GM12892 (cell line): Measurements from ENCODE around the gene ICE1.
"Not testable (repeated sequence)": the region's sequence is repeated elsewhere in the genome, so short reads cannot be mapped to it uniquely, and the experiment has no call there.

Experiments
- DNase-seq: peaks from one replicate; pipeline ENCODE4 v3.0.0; 2011; ENCODE audit not compliant: insufficient read length
- FAIRE-seq: peaks from 2 replicates; lab custom pipeline; 2011; peaks lifted over from hg19 to GRCh38; lab: Jason Lieb, UNC
- POLR2A ChIP-seq: IDR thresholded peaks from 2 replicates; pipeline ENCODE4 v1.6.1; 2011; ENCODE audit warnings: low read depth, low read length, control low read depth
- POLR2AphosphoS5 ChIP-seq: IDR thresholded peaks from 2 replicates; pipeline ENCODE4 v1.6.1; 2011; ENCODE audit warnings: low read depth, low read length, control low read depth
- TAF1 ChIP-seq: IDR thresholded peaks from 2 replicates; pipeline ENCODE4 v1.6.1; 2011; ENCODE audit warnings: low read depth, mild to moderate bottlenecking, control low read depth, low read length, borderline replicate concordance

ICE1 gene

GRCh38 chr5:5387777-5388176 lies 34.7 kb upstream of the ICE1 start:
- TF ChIP-seq POLR2A: no peak
- no peak for TF ChIP-seq TAF1
- TF ChIP-seq POLR2AphosphoS5: no peak
- FAIRE-seq (no peak), DNase-seq (no peak)

GRCh38 chr5:5390121-5390869 lies 32.2 kb upstream of the ICE1 start:
- not testable (repeated sequence) for FAIRE-seq, DNase-seq

GRCh38 chr5:5392504-5392903 lies 30.0 kb upstream of the ICE1 start:
- DNase-seq, FAIRE-seq: not testable (repeated sequence)

GRCh38 chr5:5394384-5394986 lies 28.0 kb upstream of the ICE1 start:
- not testable (repeated sequence) for DNase-seq, FAIRE-seq

- not testable (repeated sequence) for FAIRE-seq, DNase-seq
Observed at GRCh38 chr5:5395093-5395492, 27.4 kb upstream of the ICE1 start.

GRCh38 chr5:5398071-5398470 lies 24.4 kb upstream of the ICE1 start:
- TF ChIP-seq TAF1 (no peak), POLR2A (no peak), POLR2AphosphoS5 (no peak)
- no peak for DNase-seq
- no peak for FAIRE-seq

- FAIRE-seq: no peak
- TF ChIP-seq POLR2AphosphoS5: no peak
- no peak for TF ChIP-seq TAF1
Observed at GRCh38 chr5:5401095-5401494, 21.4 kb upstream of the ICE1 start.

GRCh38 chr5:5403741-5404140 lies 18.7 kb upstream of the ICE1 start:
- DNase-seq: no peak
- TF ChIP-seq POLR2A (no peak), POLR2AphosphoS5 (no peak), TAF1 (no peak)
- FAIRE-seq: no peak

More at GRCh38 chr5:5401095-5401494, 21.4 kb upstream of the ICE1 start:
- no peak for DNase-seq

- FAIRE-seq (no peak), DNase-seq (no peak)
- no peak for TF ChIP-seq POLR2AphosphoS5
Observed at GRCh38 chr5:5404381-5404780, 18.1 kb upstream of the ICE1 start.

GRCh38 chr5:5405441-5405840 lies 17.0 kb upstream of the ICE1 start:
- TF ChIP-seq POLR2AphosphoS5 (no peak), POLR2A (no peak)
- DNase-seq (no peak), FAIRE-seq (no peak)

GRCh38 chr5:5407924-5408323 lies 14.6 kb upstream of the ICE1 start:
- no peak for FAIRE-seq
- TF ChIP-seq TAF1 (no peak), POLR2A (no peak), POLR2AphosphoS5 (no peak)
- DNase-seq: no peak

GRCh38 chr5:5409151-5409810 lies 13.2 kb upstream of the ICE1 start:
- FAIRE-seq: no peak
- no peak for DNase-seq
- TF ChIP-seq POLR2A: no peak
- TF ChIP-seq TAF1: no peak
- no peak for TF ChIP-seq POLR2AphosphoS5

- DNase-seq, FAIRE-seq: not testable (repeated sequence)
Observed at GRCh38 chr5:5413856-5414255, 8.6 kb upstream of the ICE1 start.
